DMS 273 treated with DMSO at 0.1 percent for 48 hours (cell line): ENCODE measurements around the gene TCAIM.
"Not testable (repeated sequence)": the region's sequence is repeated elsewhere in the genome, so short reads cannot be mapped to it uniquely, and the experiment has no call there.

Experiments used
- DNase-seq: peaks from one replicate; lab custom pipeline; 2025; lab: John Stamatoyannopoulos, UW

Gene TCAIM

GRCh38 chr3:44346590-44346989 is 8.0 kb downstream of the TCAIM start:
- not testable (repeated sequence) for DNase-seq

- no peak for DNase-seq
These were observed 10.4 kb downstream of the TCAIM start for GRCh38 chr3:44348993-44349392.

GRCh38 chr3:44353355-44353924 is 14.9 kb downstream of the TCAIM start:
- no peak for DNase-seq

GRCh38 chr3:44355362-44356033 is 16.9 kb downstream of the TCAIM start:
- no peak for DNase-seq

GRCh38 chr3:44359146-44359751 is 20.7 kb downstream of the TCAIM start:
- DNase-seq: no peak

- no peak for DNase-seq
These were observed 25.0 kb downstream of the TCAIM start for GRCh38 chr3:44363591-44363990.

- DNase-seq: no peak
These were observed 27.4 kb downstream of the TCAIM start for GRCh38 chr3:44365952-44366351.

- DNase-seq: no peak
These were observed 36.9 kb downstream of the TCAIM start for GRCh38 chr3:44375450-44375849.

- DNase-seq: no peak
These were observed 48.8 kb downstream of the TCAIM start for GRCh38 chr3:44387404-44387803.

- DNase-seq: no peak
These were observed 53.9 kb downstream of the TCAIM start for GRCh38 chr3:44392489-44392888.

GRCh38 chr3:44395714-44396113 is 57.1 kb downstream of the TCAIM start:
- DNase-seq: no peak

GRCh38 chr3:44396200-44397171 is 57.9 kb downstream of the TCAIM start:
- no peak for DNase-seq

- not testable (repeated sequence) for DNase-seq
These were observed 59.7 kb downstream of the TCAIM start for GRCh38 chr3:44398271-44398670.

- DNase-seq: no peak
These were observed 60.3 kb downstream of the TCAIM start for GRCh38 chr3:44398853-44399252.

- DNase-seq: no peak
These were observed 62.2 kb downstream of the TCAIM start for GRCh38 chr3:44400771-44401170.

GRCh38 chr3:44402548-44402947 is 64.0 kb downstream of the TCAIM start:
- DNase-seq: no peak

GRCh38 chr3:44409640-44410410 is 71.3 kb downstream of the TCAIM start:
- no peak for DNase-seq

- DNase-seq: no peak
These were observed 72.6 kb downstream of the TCAIM start for GRCh38 chr3:44411031-44411645.

- no peak for DNase-seq
These were observed 73.8 kb downstream of the TCAIM start for GRCh38 chr3:44412365-44412764.

GRCh38 chr3:44414517-44415090 is 76.0 kb downstream of the TCAIM start:
- no peak for DNase-seq

- no peak for DNase-seq
These were observed 76.9 kb downstream of the TCAIM start for GRCh38 chr3:44415421-44415820.
